Measurements from ENCODE around the gene RPL22L1. TPM values are rescaled to one million over a fixed set of nuclear protein-coding genes. Genes with fewer than 3 reads are reported as not detected.

RPL22L1 gene
- total RNA-seq, 2 experiments from 2014 or later = 51.7 to 58.9 TPM

GRCh38 chr3:170839518-170840100, 30.4 kb downstream of the RPL22L1 start:
- H3K79me2 ChIP-seq (ENCODE audit: insufficient read depth, low read depth, low read length) = no peaks in the 10 kb centered on the region
- no peaks in the 10 kb centered on the region for H3K9me3 ChIP-seq (ENCODE audit: low read length)
- no peak for TF ChIP-seq EZH2phosphoT487 (IDR thresholded peaks at IDR 0.05; ENCODE audit: borderline replicate concordance, low read depth, low read length)
- TF ChIP-seq CTCF (conservative IDR thresholded peaks at IDR 0.05; ENCODE audit: low read length) = no peak
- no peaks in the 10 kb centered on the region for H3K36me3 ChIP-seq (ENCODE audit: insufficient read depth, low read length)
- H3K27ac ChIP-seq (ENCODE audit: low read depth, low read length, poor library complexity, severe bottlenecking) = no peak overlapping the region
- intact Hi-C loops (cut with micrococcal nuclease; ENCODE audit: unreplicated experiment) = no loop called here
- H2AFZ ChIP-seq (ENCODE audit: low read length) = no peak overlapping the region
- CTCF ChIA-PET (ENCODE audit: unreplicated experiment) = no interaction called here
- no peak overlapping the region for H3K4me3 ChIP-seq (ENCODE audit: low read depth, low read length, poor library complexity, severe bottlenecking)
- H3K4me1 ChIP-seq (ENCODE audit: insufficient read depth, low read length, poor library complexity, severe bottlenecking) = no peaks in the 10 kb centered on the region
- no TSS peak for BruUV-seq (replicated peaks)
- H3K9me2 ChIP-seq (ENCODE audit: insufficient read depth, low read length) = no peaks in the 10 kb centered on the region
- H3K4me2 ChIP-seq (ENCODE audit: low read length) = no peak overlapping the region
- H4K20me1 ChIP-seq (ENCODE audit: insufficient read depth, low read length) = no peaks in the 10 kb centered on the region; the same call in 1 of the 2 replicates
- POLR2A ChIA-PET = interaction anchor here (0.6 to 1.0 kb wide), 2 partner anchors 30 to 366 kb away, joined by 3 read pairs; no protein-coding TSS in a partner anchor
- no peak for DNase-seq (ENCODE audit: low spot score)

- DNase-seq (ENCODE audit: low spot score) = no peak
- CTCF ChIA-PET (ENCODE audit: unreplicated experiment) = no interaction called here
- H3K9me2 ChIP-seq (ENCODE audit: insufficient read depth, low read length) = no peaks in the 10 kb centered on the region
- H3K9me3 ChIP-seq (ENCODE audit: low read length) = no peaks in the 10 kb centered on the region
- intact Hi-C loops (cut with micrococcal nuclease; ENCODE audit: unreplicated experiment) = no loop called here
- no peak overlapping the region for H3K4me2 ChIP-seq (ENCODE audit: low read length)
- no peaks in the 10 kb centered on the region for H4K20me1 ChIP-seq (ENCODE audit: insufficient read depth, low read length)
- H3K27ac ChIP-seq (ENCODE audit: low read depth, low read length, poor library complexity, severe bottlenecking) = no peak overlapping the region
- no TSS peak for BruUV-seq (replicated peaks)
- no peaks in the 10 kb centered on the region for H3K4me1 ChIP-seq (ENCODE audit: insufficient read depth, low read length, poor library complexity, severe bottlenecking)
- no peak overlapping the region for H3K4me3 ChIP-seq (ENCODE audit: low read depth, low read length, poor library complexity, severe bottlenecking)
- POLR2A ChIA-PET = no interaction called here
- no peak for TF ChIP-seq CTCF (conservative IDR thresholded peaks at IDR 0.05; ENCODE audit: low read length)
- TF ChIP-seq EZH2phosphoT487 (IDR thresholded peaks at IDR 0.05; ENCODE audit: borderline replicate concordance, low read depth, low read length) = no peak
- H3K36me3 ChIP-seq (ENCODE audit: insufficient read depth, low read length) = no peaks in the 10 kb centered on the region
- H2AFZ ChIP-seq (ENCODE audit: low read length) = no peak overlapping the region
- H3K79me2 ChIP-seq (ENCODE audit: insufficient read depth, low read depth, low read length) = no peaks in the 10 kb centered on the region
These were observed 33.5 kb downstream of the RPL22L1 start for GRCh38 chr3:170836491-170836890.

- TF ChIP-seq CTCF (conservative IDR thresholded peaks at IDR 0.05; ENCODE audit: low read length) (no peak), EZH2phosphoT487 (IDR thresholded peaks at IDR 0.05; ENCODE audit: borderline replicate concordance, low read depth, low read length) (no peak)
- no peak overlapping the region for H3K4me3 ChIP-seq (ENCODE audit: low read depth, low read length, poor library complexity, severe bottlenecking)
- intact Hi-C loops (cut with micrococcal nuclease; ENCODE audit: unreplicated experiment) = no loop called here
- no peaks in the 10 kb centered on the region for H3K9me3 ChIP-seq (ENCODE audit: low read length)
- no peaks in the 10 kb centered on the region for H3K36me3 ChIP-seq (ENCODE audit: insufficient read depth, low read length)
- CTCF ChIA-PET (ENCODE audit: unreplicated experiment) = no interaction called here
- no peak for DNase-seq (ENCODE audit: low spot score)
- H3K9me2 ChIP-seq (ENCODE audit: insufficient read depth, low read length) = no peaks in the 10 kb centered on the region
- no peaks in the 10 kb centered on the region for H3K4me1 ChIP-seq (ENCODE audit: insufficient read depth, low read length, poor library complexity, severe bottlenecking)
- H4K20me1 ChIP-seq (ENCODE audit: insufficient read depth, low read length) = no peaks in the 10 kb centered on the region
- no peak overlapping the region for H3K27ac ChIP-seq (ENCODE audit: low read depth, low read length, poor library complexity, severe bottlenecking)
- H3K4me2 ChIP-seq (ENCODE audit: low read length) = no peak overlapping the region
- H3K79me2 ChIP-seq (ENCODE audit: insufficient read depth, low read depth, low read length) = no peaks in the 10 kb centered on the region
- BruUV-seq (replicated peaks) = no TSS peak
- POLR2A ChIA-PET = interaction anchor here (1.4 kb wide), 1 partner anchor 13 kb away, joined by 4 read pairs; no protein-coding TSS in a partner anchor
- H2AFZ ChIP-seq (ENCODE audit: low read length) = no peak overlapping the region
These were observed 34.7 kb downstream of the RPL22L1 start for GRCh38 chr3:170835336-170835735.
